ENCODE results near the gene KCNQ1. TPM values are rescaled to one million over a fixed set of nuclear protein-coding genes. Genes with fewer than 3 reads are reported as not detected.

KCNQ1 gene
- total and polyA plus RNA-seq, 9 donors: 1.4 to 17.2 (median 3.8) TPM

DNA sequence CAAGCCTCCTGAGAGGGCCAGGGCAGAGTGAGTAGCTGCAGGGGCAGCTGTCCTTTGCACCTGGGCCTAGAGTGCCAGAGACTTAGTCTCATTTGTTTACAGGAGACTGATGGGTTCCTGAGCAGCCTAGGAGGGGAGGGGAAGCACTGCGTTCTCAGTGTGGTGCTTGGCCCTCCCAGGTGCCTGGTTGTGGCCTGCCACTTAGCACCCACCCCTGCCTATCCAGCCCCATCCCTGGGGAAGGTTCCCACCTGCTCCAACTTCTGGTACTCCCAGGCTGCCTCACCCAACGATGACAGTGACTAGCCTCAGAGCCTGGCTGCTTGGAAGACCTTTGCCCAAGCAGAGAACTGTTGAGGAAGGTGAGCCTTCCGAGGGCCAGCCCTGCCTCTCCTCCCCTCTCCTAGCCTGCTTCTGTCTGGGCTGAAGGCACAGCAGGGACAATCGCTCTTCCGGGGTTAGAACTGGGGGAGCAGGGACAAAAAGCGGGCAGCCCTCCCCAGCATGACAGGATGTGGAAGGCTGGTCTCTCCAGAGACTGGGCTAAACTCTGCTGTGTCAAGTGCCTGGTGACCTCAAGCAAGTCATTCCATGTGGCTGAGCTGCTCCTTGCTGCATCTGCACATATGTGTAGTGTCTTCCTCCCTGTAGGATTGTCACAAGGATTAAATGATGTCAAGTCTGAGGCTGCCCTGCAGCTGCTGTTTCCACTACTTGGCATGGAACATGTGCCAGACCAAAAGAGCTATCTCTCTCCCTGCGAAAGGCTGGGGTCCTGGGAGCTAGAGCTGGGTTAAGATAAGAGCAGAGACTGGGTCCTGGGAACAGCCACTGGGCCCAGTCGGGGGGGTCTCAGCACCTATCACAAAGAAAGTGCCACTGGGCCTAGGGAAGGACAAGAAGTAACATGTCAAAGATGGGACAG is 245.1 kb downstream of the KCNQ1 start:
- WGBS, 3 donors: 66 to 73% (median 72%) methylated on average over 8 of the region's 8 CpGs
- no peaks in the 10 kb centered on the region for H3K9me3 ChIP-seq
- peak in 3 of 5 donors; percentile 7 to 16 (median 11) for DNase-seq
- H3K4me3 ChIP-seq: no peak overlapping the region
- H3K36me3 ChIP-seq: no peaks in the 10 kb centered on the region
- TF ChIP-seq CTCF (IDR thresholded peaks at IDR 0.05): no peak
- no peak for TF ChIP-seq EP300 (IDR thresholded peaks at IDR 0.05)
- no peak for TF ChIP-seq POLR2A (IDR thresholded peaks at IDR 0.05)
- intact Hi-C loops (cut with DNase I): loop anchor here in 3 of 4 donors (10.0 kb wide), 2 partner anchors 155 to 195 kb away; partner anchors contain the start of gene CDKN1C (in 1 of the 3)
- no peaks in the 10 kb centered on the region for H3K27me3 ChIP-seq
- peaks cover 47% of the 10 kb centered on the region for H3K4me1 ChIP-seq (ENCODE audit: insufficient read depth)
- peak overlapping the region in 1 of 2 donors; percentile 83 for H3K27ac ChIP-seq

GRCh38 chr11:2690596-2691354 is 246.0 kb downstream of the KCNQ1 start:
- intact Hi-C loops (cut with DNase I): loop anchor here in 2 of 4 donors (10.0 kb wide), 1 partner anchor 156 kb away; no protein-coding TSS in a partner anchor
- Histone ChIP-seq H3K9me3 (no peaks in the 10 kb centered on the region), H3K27me3 (no peaks in the 10 kb centered on the region), H3K36me3 (no peaks in the 10 kb centered on the region), H3K27ac (peak overlapping the region; percentile 9 to 83), H3K4me3 (no peak overlapping the region), H3K4me1 (ENCODE audit: insufficient read depth) (peaks cover 50% of the 10 kb centered on the region)
- TF ChIP-seq POLR2A (IDR thresholded peaks at IDR 0.05) (no peak), CTCF (IDR thresholded peaks at IDR 0.05) (no peak), EP300 (IDR thresholded peaks at IDR 0.05) (no peak)
- WGBS, 3 donors: 50 to 71% (median 59%) methylated on average over 6 of the region's 6 CpGs
- DNase-seq: peak in 2 of 5 donors; percentile 19 to 55

- Histone ChIP-seq H3K4me1 (ENCODE audit: insufficient read depth) (peaks cover 51% of the 10 kb centered on the region), H3K4me3 (no peak overlapping the region), H3K9me3 (no peaks in the 10 kb centered on the region), H3K27ac (peak overlapping the region; percentile 9 to 83), H3K36me3 (no peaks in the 10 kb centered on the region), H3K27me3 (no peaks in the 10 kb centered on the region)
- intact Hi-C loops (cut with DNase I): loop anchor here in 2 of 4 donors (10.0 kb wide), 1 partner anchor 157 kb away; no protein-coding TSS in a partner anchor
- TF ChIP-seq EP300 (IDR thresholded peaks at IDR 0.05) (no peak), POLR2A (IDR thresholded peaks at IDR 0.05) (no peak), CTCF (IDR thresholded peaks at IDR 0.05) (no peak)
- WGBS, 3 donors: 13 to 37% (median 21%) methylated on average over 3 of the region's 3 CpGs
- DNase-seq: peak in 4 of 5 donors; percentile 47 to 69 (median 51)
Measured at GRCh38 chr11:2691355-2691761, 246.6 kb downstream of the KCNQ1 start.
